ENCODE measurements around the gene CAMTA1.

CAMTA1 gene

GRCh38 chr1:7667625-7668218, 882.5 kb downstream of the CAMTA1 start:
- no peak overlapping the region for H3K4me3 ChIP-seq (ENCODE audit: control insufficient read depth, low read depth, low read length)
- peak; percentile 100 for TF ChIP-seq CTCF (IDR thresholded peaks at IDR 0.05; ENCODE audit: control insufficient read depth, insufficient read depth, low read depth, low read length, missing control alignments)
- peak; percentile 24 for DNase-seq (ENCODE audit: low read depth)

GRCh38 chr1:7669559-7670311, 884.5 kb downstream of the CAMTA1 start:
- peak; percentile 87 for TF ChIP-seq CTCF (IDR thresholded peaks at IDR 0.05; ENCODE audit: control insufficient read depth, insufficient read depth, low read depth, low read length, missing control alignments)
- no peak for DNase-seq (ENCODE audit: low read depth)
- H3K4me3 ChIP-seq (ENCODE audit: control insufficient read depth, low read depth, low read length) = no peak overlapping the region

GRCh38 chr1:7670334-7671145, 885.3 kb downstream of the CAMTA1 start:
- no peak for TF ChIP-seq CTCF (IDR thresholded peaks at IDR 0.05; ENCODE audit: control insufficient read depth, insufficient read depth, low read depth, low read length, missing control alignments)
- no peak for DNase-seq (ENCODE audit: low read depth)

GRCh38 chr1:7671146-7671465, 885.9 kb downstream of the CAMTA1 start:
- DNase-seq (ENCODE audit: low read depth) = no peak
- no peak overlapping the region for H3K4me3 ChIP-seq (ENCODE audit: control insufficient read depth, low read depth, low read length)
- TF ChIP-seq CTCF (IDR thresholded peaks at IDR 0.05; ENCODE audit: control insufficient read depth, insufficient read depth, low read depth, low read length, missing control alignments) = no peak

More at GRCh38 chr1:7670334-7671145, 885.3 kb downstream of the CAMTA1 start:
- no peak overlapping the region for H3K4me3 ChIP-seq (ENCODE audit: control insufficient read depth, low read depth, low read length)

- TF ChIP-seq CTCF (IDR thresholded peaks at IDR 0.05; ENCODE audit: control insufficient read depth, insufficient read depth, low read depth, low read length, missing control alignments) = no peak
- no peak overlapping the region for H3K4me3 ChIP-seq (ENCODE audit: control insufficient read depth, low read depth, low read length)
- no peak for DNase-seq (ENCODE audit: low read depth)
Measured at GRCh38 chr1:7671676-7672075, 886.4 kb downstream of the CAMTA1 start.

- H3K4me3 ChIP-seq (ENCODE audit: control insufficient read depth, low read depth, low read length) = no peak overlapping the region
- no peak for DNase-seq (ENCODE audit: low read depth)
- no peak for TF ChIP-seq CTCF (IDR thresholded peaks at IDR 0.05; ENCODE audit: control insufficient read depth, insufficient read depth, low read depth, low read length, missing control alignments)
Measured at GRCh38 chr1:7672864-7673263, 887.6 kb downstream of the CAMTA1 start.

All from AG09309 (cell line).